NCI-H2081 treated with DMSO at 0.1 percent for 48 hours (cell line): ENCODE measurements around the gene DRC7.
"Not testable (repeated sequence)": the region's sequence is repeated elsewhere in the genome, so short reads cannot be mapped to it uniquely, and the experiment has no call there.

Experiments
- DNase-seq: peaks from one replicate; lab custom pipeline; 2025; lab: John Stamatoyannopoulos, UW

Gene DRC7

DNA sequence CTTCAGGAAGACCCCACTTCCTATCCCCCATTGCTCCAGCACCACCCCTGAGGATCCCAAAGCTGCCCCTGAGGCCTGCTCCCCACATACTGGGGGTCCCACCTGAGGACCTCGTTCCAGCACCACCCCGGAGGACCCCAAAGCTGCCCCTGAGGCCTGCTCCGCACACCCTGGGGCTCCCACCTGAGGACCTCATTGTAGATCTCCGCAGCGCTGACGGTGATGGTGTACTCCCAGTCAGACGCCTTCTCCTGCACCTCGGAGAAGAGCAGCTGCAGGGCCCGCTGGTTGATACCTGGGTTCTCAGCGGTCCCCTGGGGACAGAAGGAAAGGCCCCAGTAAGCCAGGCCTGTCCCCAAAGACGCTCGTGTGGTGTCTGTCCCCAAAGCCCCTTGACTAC lies 67.4 kb downstream of the DRC7 start:
- DNase-seq, result no peak

DNA sequence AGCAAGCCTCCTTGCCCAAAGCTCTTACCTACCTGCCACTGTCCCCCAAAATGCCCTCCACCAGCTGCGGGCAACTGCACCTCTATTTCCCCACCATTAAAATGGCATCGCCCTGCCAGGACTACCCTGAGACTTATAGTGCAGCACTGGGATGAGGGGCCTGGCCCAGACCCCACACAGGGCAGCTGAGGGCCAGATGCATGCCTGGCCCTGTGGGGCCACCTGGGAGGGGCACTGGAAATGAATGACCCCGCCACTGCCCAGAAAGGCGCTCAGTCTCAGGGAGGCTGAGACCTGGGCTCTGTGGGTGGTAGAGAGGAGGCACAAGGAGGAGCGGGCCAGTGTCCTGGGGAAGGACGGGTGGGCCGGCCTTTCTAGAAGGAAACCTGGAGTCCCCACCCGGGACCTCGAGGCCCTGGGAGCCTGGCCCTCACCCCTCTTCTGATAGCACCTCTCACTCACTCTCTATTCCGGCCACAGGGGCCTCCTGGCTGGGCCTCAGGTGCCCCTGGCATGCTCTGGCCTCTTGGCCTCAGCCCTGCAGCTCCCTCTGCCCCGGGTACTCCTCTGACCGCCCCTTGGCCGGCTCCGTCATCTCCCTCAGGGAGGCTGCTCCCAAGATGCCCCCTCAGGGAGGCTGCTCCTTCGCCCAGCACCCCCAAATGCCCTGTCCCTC lies 67.9 kb downstream of the DRC7 start:
- no peak for DNase-seq

GRCh38 chr16:57763285-57764005 lies 68.8 kb downstream of the DRC7 start:
- DNase-seq, result no peak

DNA sequence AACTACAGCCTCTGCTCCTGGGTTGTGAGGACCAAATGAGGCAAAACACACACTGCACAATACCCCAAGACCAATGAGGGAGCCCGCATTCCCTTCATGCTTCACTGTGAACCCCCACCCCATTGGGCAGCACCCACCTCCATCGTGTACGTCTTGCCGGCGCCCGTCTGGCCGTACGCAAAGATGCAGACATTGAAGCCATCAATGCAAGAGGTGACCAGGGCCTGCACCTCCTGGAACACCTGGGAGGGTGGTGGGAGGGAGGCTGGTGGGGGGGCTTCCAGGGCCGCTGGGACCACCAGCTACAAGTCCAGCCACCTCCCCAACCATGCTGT lies 69.4 kb downstream of the DRC7 start:
- DNase-seq, result no peak

DNA sequence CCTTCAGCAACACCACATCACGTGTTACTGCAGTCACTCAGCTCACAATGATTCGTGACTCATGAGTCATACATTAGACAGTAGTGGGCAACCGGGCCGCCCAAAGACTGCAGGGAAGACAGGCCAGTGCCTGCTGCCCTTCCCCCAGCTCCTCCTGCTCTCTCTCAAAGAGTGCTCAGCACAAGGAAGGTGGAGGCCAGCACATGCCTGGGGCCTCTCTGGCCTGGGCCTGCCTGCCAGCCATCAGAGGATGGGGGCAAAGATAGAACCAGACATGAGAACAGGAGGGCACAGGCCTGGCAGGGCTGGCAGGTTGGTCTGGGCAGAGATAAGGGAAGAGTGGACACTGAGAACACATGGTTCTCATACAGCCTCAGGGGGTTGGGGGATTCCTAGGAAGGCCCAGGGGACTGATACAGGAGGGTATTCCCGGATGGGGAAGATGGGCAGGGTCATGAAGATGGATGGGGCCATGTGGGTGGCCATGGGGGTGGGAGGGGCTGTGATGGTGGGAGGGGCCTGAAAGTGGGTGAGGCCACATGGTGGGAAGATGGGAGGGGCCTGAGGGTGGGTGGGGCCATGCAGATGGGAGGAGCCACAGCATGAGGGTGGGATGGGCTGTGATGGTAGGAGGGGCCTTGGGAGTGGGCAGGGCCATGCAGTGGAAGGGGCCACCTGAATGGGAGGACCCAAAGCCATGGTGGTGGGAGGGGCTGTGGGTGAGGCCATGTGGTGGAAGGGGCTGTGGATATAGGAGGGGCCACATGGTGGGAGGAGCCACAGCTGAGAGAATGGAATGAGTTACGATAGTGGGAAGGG lies 69.9 kb downstream of the DRC7 start:
- DNase-seq, result no peak

DNA sequence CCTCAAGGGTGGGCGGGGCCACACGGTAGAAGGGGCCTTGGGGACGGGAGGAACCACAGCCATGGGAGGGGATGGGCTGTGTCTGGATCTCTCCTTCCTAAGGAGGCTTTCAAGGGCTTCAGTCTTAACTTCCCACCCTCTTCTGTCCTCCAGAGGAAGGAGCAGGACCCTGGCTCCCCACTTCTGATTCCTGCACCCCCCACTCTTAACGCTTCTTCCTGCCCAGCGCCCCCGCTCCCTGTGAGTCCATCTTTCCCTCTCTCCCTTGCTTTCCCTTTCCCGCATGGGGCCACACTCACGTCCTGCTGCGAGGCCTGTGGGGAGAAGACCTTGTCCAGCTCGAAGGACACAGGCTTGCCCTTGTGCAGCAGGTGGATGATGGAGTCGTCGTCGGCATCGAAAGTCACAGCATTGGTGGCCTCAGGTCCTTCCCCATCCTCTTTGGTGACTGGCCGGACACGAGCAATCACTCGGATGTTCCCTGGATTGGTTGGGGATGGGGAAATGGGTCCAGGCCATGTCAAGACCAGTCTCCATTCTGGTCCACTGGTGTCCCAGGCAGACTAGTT lies 70.6 kb downstream of the DRC7 start:
- no peak for DNase-seq

- no peak for DNase-seq
Measured at GRCh38 chr16:57766714-57767348, 72.2 kb downstream of the DRC7 start.

DNA sequence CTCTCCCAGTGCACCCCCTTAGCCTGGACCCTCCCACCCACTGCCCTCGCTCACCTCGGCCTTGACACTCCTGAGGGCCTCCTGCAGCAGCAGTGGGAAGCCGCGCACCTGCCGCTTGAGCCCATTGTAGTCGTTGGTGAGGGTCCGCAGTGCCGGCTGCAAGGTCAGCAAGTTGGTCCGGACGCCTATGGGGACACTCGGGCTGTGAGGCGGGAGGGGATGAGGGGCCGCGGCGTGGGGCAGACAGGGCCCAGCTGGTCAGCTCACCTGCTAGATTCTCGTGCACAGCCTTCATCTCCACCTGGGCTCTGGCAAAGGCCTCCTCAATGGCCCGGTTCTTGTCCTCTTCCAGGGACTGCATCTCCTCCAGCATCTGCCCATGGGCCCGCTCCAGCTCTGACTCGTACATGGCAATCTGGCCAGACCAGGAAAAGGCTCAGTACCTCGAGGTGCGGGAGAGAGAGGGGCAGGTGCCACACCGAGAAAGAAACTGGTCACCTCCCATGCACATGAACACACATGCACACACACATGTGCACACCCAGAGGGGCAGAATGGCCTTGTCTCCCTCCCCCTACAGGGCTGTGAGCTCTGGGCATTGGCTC lies 75.0 kb downstream of the DRC7 start:
- no peak for DNase-seq

DNA sequence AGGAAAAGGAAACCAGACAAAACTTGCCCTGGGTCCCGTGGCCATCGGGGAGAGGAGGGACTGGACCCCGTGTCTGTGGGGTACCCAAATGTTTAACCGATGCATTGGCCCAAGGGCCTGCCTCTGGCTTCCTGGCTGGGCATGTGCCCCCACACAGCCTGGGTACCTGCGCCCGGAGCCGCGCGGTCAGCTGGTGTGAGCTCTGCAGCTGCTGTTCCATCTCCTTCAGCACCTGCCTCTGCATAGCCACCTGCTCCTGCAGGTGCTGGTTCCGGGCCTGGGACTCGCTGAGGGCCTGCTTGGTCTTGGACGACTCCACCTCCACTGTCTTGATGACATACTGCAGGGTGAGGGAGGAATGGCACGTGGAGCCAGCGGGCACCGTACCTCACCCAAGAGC lies 75.8 kb downstream of the DRC7 start:
- DNase-seq, result no peak

DNA sequence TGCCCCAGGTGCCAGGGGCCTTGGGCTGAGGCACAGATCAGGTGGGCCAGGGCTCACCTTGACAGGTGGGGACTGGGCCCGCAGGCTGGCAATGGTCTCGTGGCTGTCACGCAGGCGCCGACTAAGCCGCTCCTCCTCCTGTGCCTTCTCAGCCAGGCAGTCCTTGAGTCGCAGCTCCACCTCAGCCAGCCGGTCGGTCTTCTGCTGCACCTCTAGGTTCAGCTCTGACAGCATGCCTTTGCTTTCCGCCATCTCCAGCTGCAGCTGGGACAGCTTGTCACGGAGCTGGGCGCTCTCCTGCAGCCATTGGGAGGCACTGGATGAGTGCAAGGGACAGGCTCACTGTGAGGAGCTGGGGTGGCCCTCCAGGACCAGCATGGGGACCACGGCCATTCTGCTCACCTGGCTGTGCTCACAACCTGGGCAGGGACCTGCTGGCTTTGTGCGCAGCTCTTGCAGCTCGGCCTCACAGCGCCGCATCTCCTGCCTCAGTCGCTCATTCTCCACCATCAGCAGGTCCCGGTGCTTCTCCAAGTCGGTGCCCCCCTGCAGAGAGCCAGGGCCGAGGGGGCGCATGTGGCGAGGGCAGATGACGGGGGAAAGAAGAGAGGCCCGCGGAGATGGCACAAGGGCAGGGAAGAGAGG lies 76.7 kb downstream of the DRC7 start:
- no peak for DNase-seq

DNA sequence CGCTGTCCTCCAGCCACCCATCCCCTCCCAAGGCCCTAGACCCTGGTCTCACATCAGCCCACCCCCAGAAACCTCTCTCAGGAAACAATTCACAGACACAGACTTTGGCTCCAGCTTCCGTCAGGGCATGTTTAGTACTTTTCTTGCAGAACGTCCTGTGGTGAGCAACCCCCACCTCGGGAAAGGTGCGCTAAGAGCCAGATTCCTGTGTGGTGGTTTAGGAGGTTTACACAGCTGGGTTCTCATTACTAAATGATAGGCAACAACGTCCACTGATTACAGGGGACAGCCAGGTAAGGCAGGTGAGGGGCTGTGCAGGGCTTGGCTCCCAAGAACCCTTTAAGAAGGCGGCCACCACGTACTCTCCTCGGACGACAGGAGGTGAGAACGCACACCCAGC lies 78.4 kb downstream of the DRC7 start:
- no peak for DNase-seq

- no peak for DNase-seq
Measured at GRCh38 chr16:57773655-57774295, 79.2 kb downstream of the DRC7 start.

DNA sequence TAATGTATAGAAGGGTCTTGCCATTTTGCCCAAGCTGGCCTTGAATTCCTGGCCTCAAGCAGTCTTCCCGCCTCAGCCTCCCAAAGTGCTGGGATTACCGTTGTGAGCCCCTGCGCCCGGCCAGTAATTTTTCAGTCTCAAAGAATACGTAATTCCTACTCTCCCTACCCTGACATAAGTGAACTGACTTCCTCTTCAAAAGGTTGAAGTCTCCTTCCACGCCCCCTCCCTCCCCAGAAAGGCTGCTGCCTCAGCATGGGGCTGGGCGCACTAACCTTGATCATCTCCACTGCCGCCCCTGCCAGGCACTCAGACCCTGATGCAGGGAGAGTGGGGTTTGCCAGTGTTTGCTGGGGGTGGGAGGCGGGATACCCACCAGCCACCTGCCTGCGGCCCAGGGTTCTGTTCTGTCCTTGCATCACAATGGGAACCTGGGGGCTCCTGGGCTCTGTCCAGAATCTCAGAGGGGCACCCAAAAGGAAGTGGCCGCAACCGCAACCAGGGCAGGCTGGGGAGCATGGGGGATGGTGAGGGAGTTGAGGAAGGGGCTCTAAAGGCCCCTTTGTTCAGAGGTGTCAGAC lies 80.2 kb downstream of the DRC7 start:
- no peak for DNase-seq

- DNase-seq, result no peak
Measured at GRCh38 chr16:57775661-57776469, 81.3 kb downstream of the DRC7 start.

DNA sequence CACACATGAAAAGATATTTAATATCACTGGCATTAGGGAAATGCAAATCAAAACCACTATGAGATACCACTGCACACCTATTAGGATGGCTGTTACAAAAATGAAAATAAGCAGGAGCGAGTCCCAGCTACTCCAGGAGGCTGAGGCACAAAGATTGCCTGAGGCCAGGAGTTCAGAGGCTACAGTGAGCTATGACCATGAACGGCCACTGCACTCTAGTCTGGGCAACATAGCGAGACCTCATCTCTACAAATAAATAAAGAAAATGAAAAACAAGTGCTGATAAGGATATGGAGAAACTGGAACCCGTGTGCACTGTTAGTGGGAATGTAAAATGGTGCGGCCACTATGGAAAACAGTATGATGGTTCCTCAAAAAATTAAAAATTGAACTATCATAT lies 84.1 kb downstream of the DRC7 start:
- DNase-seq, result no peak

GRCh38 chr16:57779836-57780235 lies 85.2 kb downstream of the DRC7 start:
- not testable (repeated sequence) for DNase-seq

GRCh38 chr16:57781349-57781740 lies 86.7 kb downstream of the DRC7 start:
- no peak for DNase-seq
